AG09309 (cell line): ENCODE data around the gene RAB1A.

ENCODE experiments used
- DNase-seq: peaks from one replicate; pipeline ENCODE4 v3.0.0-alpha.2; 2010; ENCODE audit warnings: low read depth
- H3K4me3 ChIP-seq: 2 replicates; pipeline ENCODE4 v1.5.1; 2011; ENCODE audit warnings: mild to moderate bottlenecking, low read depth, low read length, moderate library complexity; ENCODE audit not compliant: control insufficient read depth
- TF ChIP-seq, protein P1 (sequence below): IDR thresholded peaks from 2 replicates; pipeline ENCODE4 v1.5.1; 2011; ENCODE audit warnings: mild to moderate bottlenecking, low read depth, low read length, inconsistent platforms; ENCODE audit not compliant: insufficient read depth, control insufficient read depth; ENCODE audit errors: missing control alignments

RAB1A gene

DNA sequence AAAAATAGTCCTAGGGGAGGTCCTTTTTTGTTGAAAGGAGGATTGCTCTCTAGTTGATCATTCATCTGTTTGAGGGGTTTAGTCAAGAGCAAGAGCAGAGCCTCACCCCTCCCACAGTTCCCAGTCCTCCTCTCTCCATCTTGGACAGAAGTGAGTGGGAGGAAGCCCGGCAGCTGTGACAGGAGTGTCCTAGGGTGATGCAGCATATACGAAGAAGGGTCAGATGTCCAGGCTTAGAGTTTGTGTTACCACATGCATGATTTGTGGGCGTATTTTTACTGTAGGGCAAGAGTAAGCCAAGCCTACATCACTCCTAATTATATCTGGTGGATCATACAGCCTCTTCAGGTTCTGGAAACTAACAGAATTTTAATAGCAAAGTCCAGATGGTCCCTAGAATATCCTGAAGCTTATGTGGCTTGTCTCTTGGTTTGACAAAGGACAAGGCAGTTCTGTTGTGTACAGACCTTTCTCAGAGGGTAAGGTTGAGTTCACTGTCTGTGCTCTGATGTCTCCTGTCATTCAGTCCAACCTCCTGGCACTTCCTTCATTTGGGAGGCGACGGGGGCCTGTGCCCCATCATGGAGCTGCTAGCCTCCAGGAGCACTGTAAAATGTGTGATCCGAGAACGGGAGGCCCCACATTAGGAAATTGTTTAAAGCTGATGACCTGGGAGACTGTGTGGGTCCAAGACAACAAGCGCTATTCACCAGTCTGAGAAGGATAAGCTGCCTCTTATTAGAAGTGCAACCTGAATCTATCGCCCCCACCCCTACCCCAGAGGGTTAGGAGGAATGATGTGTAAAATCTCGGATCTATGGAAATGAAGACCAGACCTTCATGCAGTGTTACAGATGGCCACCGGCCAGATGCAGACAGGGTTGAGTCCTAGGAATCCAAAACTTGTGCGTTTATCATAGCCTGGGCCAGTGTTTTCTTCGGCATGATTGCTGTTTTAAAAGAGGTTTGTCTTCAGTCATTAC lies 66.8 kb downstream of the RAB1A start:
- H3K4me3 ChIP-seq = no peak overlapping the region
- TF ChIP-seq, protein P1, sequence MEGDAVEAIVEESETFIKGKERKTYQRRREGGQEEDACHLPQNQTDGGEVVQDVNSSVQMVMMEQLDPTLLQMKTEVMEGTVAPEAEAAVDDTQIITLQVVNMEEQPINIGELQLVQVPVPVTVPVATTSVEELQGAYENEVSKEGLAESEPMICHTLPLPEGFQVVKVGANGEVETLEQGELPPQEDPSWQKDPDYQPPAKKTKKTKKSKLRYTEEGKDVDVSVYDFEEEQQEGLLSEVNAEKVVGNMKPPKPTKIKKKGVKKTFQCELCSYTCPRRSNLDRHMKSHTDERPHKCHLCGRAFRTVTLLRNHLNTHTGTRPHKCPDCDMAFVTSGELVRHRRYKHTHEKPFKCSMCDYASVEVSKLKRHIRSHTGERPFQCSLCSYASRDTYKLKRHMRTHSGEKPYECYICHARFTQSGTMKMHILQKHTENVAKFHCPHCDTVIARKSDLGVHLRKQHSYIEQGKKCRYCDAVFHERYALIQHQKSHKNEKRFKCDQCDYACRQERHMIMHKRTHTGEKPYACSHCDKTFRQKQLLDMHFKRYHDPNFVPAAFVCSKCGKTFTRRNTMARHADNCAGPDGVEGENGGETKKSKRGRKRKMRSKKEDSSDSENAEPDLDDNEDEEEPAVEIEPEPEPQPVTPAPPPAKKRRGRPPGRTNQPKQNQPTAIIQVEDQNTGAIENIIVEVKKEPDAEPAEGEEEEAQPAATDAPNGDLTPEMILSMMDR = no peak
- DNase-seq = no peak

DNA sequence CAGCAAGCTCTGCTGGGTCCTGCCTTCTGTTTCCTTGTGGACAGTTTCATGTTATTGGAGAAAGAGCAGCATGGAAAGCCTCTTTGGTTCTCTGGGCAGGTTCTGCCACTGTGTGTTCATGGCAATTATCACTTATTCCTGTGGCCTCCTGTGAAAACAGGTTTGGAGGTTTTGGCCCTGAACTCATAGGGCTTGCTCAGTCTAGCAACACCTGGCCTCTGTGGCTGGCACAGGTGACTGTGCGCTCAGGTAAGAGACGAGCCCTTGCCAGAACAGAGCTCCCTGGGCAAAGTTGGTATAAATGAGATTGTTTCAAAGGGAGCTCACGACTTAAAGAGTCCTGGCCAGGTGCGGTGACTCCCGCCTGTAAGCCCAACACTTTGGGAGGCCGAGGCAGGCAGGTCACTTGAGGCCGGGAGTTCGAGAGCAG lies 68.0 kb downstream of the RAB1A start:
- H3K4me3 ChIP-seq = no peak overlapping the region
- no peak for DNase-seq
- TF ChIP-seq, protein P1 = no peak

DNA sequence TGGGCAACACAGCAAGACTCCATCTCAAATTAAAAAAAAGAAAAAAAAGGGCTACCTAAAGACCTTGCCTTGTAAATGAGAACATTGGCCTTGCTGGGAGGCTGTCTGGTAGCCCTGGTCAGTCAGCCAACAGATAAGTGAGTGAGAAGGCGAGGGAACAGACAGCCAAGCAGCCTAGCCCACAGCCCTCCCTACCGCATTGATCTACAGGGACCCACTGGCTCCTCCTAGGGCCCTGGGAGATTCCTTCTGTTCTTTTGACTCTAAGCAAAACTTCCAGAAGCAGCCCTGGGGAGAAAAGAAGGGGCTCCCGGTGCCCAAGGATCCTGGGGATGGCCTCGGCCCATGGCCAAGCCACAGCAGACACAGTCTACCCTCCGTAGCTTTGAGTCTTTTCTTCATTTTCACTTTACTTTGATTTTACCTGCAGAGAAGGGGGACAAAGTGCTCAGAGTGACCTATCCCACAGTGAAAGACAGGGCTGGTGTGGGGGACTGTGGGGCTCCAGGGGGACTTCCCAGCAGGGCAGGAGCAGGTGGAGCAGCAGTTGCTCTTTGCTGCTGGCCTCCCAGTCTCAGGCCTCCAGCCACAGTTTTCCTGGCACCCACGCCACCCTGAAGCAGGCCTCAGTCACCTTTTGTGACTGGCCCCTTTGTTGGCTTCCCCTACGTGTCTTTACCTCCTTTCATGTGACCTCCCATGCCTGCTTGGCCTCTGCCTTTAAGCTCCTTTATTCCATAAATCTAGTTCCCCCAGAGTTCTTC lies 68.6 kb downstream of the RAB1A start:
- DNase-seq = no peak
- TF ChIP-seq, protein P1 = no peak
- no peak overlapping the region for H3K4me3 ChIP-seq

DNA sequence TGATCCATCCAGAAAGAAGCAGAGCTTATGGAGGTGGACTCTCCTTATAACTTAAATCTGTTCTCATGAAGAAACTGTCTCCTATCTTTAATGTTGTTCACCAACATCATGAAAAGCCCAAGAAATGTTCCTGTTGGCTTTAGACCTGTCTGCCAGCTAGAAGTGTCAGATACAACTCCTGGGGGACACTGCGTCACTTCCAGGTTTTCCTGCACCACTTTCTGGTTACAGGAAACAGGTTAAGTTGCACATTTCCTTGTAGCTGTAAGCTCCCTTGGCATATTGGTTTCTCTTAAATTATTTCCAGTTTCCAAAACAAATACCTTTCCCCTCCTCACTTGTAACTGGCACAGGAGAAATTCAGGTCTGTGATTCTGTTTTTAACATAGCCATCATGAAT lies 70.8 kb downstream of the RAB1A start:
- no peak overlapping the region for H3K4me3 ChIP-seq
- no peak for DNase-seq
- TF ChIP-seq, protein P1 = no peak

DNA sequence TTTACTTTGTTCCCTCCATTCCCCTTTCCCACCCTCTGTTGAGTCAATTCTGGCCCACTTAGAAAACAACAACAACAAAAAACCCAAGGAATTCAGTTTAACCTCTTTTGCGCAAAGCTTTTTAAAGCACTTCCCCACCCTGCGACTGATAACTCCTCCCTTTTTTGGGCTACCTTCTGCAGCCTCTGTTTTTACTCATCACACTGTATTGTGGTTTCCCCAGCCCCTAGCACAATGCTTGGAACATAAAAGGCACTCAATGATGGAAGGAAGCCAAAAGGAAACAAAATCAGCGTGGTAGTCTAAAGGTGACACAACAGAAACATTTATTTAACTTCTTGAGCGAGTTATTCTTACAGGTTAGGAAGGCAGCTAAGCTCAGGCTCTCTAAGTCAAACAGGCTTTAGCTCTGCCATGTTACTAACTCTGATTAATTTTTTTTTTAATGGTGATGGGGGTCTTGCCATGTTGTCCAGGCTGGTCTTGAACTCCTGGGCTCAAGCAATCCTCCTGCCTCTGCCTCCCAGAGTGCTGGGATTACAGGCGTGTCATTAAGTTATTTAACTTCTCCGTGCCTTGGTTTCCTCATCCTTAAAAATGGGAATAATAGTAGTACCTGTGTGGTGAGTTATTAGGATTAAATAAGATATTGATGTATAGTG lies 72.4 kb downstream of the RAB1A start:
- no peak for DNase-seq
- TF ChIP-seq, protein P1 = no peak
- H3K4me3 ChIP-seq = peak overlapping the region; percentile 74

DNA sequence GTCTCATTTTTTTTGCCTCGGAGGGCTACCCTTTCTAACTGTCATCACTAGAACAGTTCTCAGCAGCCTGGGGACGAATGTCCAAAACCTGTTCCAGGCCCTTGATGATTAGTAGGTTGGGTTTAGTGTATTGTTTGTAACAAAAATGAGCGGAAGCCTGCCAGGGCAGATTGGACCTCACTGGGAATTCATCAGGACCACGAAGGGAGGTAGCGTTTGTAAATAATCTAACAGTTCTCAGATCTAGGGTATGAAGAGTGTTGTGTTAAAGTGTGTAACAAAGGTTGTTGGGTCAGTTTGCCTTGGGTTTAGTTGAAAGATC lies 72.9 kb downstream of the RAB1A start:
- peak overlapping the region; percentile 74 for H3K4me3 ChIP-seq
- TF ChIP-seq, protein P1 = no peak
- DNase-seq = no peak
